Measurements from ENCODE around the gene KIF26B. TPM values are rescaled to one million over a fixed set of nuclear protein-coding genes. Genes with fewer than 3 reads are reported as not detected.
"Not testable (repeated sequence)": the region's sequence is repeated elsewhere in the genome, so short reads cannot be mapped to it uniquely, and the experiment has no call there.

The KIF26B gene
- total RNA-seq, 1 donor from 2014 or later: 0.02 TPM

- intact Hi-C loops (cut with micrococcal nuclease): no loop called here
Measured at GRCh38 chr1:245688536-245689453, 534.0 kb downstream of the KIF26B start.

DNA sequence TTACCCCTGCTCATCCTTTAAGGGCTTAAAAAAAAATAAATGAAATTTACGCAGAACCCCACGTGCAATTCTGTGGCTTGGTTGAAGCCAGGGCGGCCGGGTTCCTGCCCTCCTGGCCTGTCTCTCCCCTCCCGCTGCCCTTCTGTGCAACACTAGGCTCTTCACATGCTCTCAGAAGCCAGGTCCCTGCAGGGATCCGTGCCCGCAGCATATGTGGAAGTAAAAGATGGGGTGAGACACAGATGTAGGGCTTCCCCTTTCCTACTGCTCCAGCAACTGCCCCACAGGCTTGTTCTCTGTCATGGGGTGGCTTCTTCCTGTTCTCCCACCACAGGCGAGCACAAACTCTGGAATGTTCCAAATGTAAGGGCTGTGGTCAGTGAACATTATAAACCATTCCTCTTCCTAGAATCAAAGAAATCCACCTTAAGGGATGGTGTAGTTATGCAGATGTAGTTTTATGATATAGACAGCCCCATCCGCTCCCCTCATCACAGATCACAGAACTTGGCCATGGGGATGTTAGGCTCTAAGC, 535.4 kb downstream of the KIF26B start:
- intact Hi-C loops (cut with micrococcal nuclease): no loop called here

DNA sequence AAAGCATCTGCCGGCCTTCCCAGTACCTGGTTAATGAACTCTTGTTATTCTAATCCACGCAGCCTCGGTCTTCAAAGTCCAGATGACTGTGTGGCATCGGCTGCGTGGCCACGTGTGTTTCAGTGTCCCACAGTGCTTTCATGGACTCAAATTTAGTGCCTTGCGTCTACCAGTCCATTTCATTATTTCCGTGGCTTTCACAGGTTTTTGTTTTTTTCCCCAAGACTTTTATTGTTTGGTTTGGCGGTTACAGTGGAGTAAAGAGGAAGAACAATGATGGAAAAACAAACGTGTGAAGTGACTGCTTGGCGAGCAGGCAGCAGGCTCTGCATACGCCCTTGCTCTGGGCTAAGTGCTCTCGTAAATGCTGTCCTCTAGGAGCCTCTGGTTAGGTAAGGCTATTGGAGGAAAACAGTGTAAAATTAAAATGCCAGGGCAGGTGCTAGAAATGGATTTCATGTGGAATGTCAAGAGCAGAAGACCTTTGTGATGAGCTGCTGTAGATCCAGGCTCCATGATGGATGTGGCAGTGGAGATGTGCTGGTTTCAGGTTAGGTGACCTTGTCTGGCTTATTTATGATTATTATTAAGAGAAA, 536.3 kb downstream of the KIF26B start:
- intact Hi-C loops (cut with micrococcal nuclease): no loop called here

DNA sequence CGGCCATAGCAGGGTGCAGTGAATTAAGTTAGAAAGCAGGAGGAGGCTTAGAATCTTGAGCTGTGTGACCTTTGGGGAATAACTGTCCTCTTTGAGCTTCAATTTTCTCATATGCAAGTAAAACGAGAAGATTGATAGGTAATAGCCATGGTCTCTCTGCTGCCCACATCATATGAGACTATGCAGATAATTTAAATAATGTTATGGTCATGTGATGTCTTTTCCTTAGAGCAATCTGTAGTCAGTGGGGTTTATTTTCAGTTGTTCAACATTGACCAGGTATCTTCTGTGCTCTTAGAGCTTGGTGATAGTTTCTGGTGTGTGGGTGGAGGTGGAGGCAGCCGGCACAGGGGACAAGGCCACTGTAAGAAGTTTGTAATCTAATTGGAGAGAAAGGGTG, 537.1 kb downstream of the KIF26B start:
- intact Hi-C loops (cut with micrococcal nuclease): no loop called here

DNA sequence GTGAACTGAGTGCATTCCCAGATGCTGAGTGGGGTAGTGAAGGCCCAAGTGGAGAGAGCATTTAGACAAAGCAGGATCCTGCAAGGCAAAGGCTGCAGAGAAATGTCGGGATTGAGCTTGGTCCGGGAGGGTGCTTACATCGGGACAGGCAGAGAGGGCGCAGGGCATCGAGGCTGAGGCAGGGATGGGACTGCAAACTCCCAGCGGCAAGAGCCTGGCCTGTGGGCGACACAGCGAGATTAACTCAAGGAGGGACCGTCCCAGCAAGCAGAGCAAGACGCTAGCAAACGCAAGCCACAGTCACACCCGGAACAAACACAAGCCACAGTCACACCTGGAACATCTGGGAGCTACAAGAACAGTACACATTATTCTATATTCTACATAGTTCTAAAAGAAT, 537.5 kb downstream of the KIF26B start:
- intact Hi-C loops (cut with micrococcal nuclease): no loop called here

GRCh38 chr1:245693116-245693793, 538.5 kb downstream of the KIF26B start:
- intact Hi-C loops (cut with micrococcal nuclease): no loop called here

- intact Hi-C loops (cut with micrococcal nuclease): no loop called here
Measured at GRCh38 chr1:245693941-245694752, 539.4 kb downstream of the KIF26B start.

- intact Hi-C loops (cut with micrococcal nuclease): no loop called here
Measured at GRCh38 chr1:245694753-245695195, 540.0 kb downstream of the KIF26B start.

GRCh38 chr1:245695211-245695610, 540.4 kb downstream of the KIF26B start:
- intact Hi-C loops (cut with micrococcal nuclease): no loop called here

DNA sequence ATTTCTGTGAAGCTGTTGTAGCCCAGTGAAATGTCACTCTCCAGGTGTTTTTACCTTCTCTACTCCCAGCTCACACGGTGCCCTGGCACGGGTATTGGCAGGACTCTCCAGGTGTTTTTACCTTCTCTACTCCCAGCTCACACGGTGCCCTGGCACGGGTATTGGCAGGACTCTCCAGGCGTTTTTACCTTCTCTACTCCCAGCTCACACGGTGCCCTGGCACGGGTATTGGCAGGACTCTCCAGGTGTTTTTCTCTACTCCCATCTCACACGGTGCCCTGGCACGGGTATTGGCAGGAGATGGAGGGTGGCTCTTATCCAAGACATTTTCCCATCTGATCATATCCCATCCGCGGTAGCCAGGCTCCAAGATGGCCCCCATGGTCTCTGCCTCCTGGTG, 540.9 kb downstream of the KIF26B start:
- intact Hi-C loops (cut with micrococcal nuclease): not testable (repeated sequence)

GRCh38 chr1:245698116-245698515, 543.3 kb downstream of the KIF26B start:
- intact Hi-C loops (cut with micrococcal nuclease): no loop called here

GRCh38 chr1:245698860-245699259, 544.1 kb downstream of the KIF26B start:
- intact Hi-C loops (cut with micrococcal nuclease): no loop called here

DNA sequence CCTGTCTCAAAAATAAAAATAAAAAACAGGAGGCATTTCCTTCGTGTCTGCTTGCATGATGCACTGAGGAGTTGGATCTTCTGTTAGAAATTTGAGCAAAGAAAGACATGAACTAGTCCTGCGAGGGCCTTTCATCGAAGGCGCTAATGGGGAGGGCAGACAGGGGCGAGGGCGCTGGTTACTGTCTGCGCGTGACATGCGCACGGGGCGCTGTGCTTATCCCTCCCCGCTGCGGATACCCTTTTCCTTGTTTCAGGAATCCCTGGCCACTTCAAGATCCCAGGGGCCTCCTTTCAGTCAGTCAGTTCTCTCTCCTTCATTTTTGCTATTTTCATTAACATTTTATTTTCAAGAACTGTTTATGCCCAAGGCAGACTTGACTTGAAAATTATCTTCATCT, 545.8 kb downstream of the KIF26B start:
- intact Hi-C loops (cut with micrococcal nuclease): no loop called here

DNA sequence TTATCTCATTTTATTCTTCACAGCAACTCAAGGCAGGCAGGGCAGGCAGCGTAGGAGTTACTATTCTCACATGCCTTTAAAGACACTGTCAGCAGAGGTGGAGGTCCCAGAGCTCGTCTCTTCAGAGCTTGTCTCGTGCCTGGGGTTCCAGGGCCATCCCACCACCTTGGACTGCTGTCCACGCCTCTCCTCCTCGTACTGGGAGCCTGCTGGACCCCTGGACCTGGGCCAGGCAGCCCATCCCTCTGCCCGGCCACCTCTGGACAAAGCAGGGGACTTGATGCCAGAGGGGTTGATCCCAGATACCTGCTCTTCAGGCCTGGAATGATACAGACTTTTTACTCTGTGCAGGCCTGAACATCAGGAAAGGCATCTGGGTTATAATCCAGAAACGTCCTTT, 546.8 kb downstream of the KIF26B start:
- intact Hi-C loops (cut with micrococcal nuclease): no loop called here

DNA sequence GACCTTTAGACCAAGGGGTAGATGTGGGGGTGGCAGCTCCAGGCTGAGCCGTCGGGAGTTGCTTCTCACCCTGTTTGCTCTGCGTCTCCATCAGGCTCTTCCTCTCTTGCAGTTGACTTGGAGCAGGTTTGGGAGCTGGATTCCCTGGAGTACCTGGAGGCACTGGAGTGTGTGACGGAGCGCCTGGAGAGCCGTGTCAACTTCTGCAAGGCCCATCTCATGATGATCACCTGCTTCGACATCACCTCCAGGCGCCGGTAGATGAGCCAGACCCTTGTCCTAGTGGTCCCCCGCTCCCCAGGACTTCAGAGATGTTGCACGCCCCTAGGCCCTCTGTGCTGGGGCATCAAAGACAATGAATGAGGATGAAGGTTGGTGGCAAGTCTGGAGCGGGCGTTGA, 547.6 kb downstream of the KIF26B start:
- intact Hi-C loops (cut with micrococcal nuclease): no loop called here

- intact Hi-C loops (cut with micrococcal nuclease): no loop called here
Measured at GRCh38 chr1:245704341-245704740, 549.6 kb downstream of the KIF26B start.

DNA sequence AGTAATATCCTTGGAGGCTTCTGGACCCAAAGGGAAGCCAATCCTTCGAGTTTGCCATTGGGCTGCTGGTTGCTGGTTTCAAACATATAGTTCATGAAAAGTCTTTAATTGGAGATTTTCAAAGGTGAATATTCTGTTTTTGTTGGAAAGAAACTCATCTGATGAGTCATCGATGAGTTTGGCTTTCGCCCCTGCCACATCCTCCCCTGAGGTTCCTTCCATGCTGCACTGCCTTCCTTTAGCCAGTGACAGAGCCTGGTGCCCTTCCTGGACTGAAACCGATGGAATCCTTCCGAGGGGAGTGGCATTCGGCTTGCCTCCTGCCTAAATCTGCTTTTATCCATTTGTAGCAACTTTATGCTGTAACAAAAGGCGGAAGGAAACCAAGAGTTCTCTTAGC, 550.0 kb downstream of the KIF26B start:
- intact Hi-C loops (cut with micrococcal nuclease): no loop called here

GRCh38 chr1:245707941-245708340, 553.2 kb downstream of the KIF26B start:
- intact Hi-C loops (cut with micrococcal nuclease): no loop called here

GRCh38 chr1:245710961-245711903, 556.4 kb downstream of the KIF26B start:
- intact Hi-C loops (cut with micrococcal nuclease): no loop called here

DNA sequence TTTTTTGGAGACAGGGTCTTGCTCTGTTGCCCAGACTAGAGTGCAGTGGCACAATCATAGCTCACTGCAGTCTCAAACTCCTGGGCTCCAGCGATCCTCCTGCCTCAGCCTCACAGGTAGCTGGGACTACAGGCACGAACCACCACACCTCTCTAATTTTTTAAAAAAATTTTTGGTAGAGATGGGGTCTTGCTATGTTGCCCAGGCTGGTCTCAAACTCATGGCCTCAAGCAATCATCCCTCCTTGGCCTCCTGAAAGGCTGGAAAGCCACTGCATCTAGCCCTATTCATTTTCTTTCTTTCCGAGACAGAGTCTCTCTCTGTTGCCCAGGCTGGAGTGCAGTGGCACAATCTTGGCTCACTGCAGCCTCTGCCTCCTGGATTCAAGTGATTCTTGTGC, 559.2 kb downstream of the KIF26B start:
- intact Hi-C loops (cut with micrococcal nuclease): not testable (repeated sequence)
